ENCODE results near the gene PHYKPL. TPM values are rescaled to one million over a fixed set of nuclear protein-coding genes. Genes with fewer than 3 reads are reported as not detected.

PHYKPL gene
- total RNA-seq, 1 experiment from 2014 or later = 48.8 TPM

GRCh38 chr5:178177569-178177968 is 55.0 kb downstream of the PHYKPL start:
- H3K9ac ChIP-seq (ENCODE audit: extremely low read depth, insufficient read length, low read length) = no peak overlapping the region
- H2BK15ac ChIP-seq (ENCODE audit: low read depth, low read length) = no peak overlapping the region
- Mint-ChIP-seq H3K4me3 (no peak overlapping the region), H3K27me3 (ENCODE audit: low read depth) (no peaks in the 10 kb centered on the region), H3K9me3 (peaks cover 5 to 9% of the 10 kb centered on the region in 2 experiments), H3K4me1 (peaks cover 32% of the 10 kb centered on the region in 2 experiments), H3K36me3 (ENCODE audit: insufficient read depth in 1 of 3, low read depth in 3 of 3) (peaks cover 0 to 9% (median 9%) of the 10 kb centered on the region in 3 experiments; a peak in 5 of 7 replicates), H3K27ac (peak overlapping the region; percentile 3 to 92 (median 86); a peak in 4 of 7 replicates)
- H3K79me2 ChIP-seq (ENCODE audit: insufficient read depth, low read length) = no peaks in the 10 kb centered on the region
- H2BK12ac ChIP-seq (ENCODE audit: insufficient read length, low read depth, low read length) = no peak overlapping the region
- no peak overlapping the region for H3K56ac ChIP-seq (ENCODE audit: insufficient read length, low read depth, low read length)
- no peak overlapping the region for H3K4me2 ChIP-seq (ENCODE audit: insufficient read depth, insufficient read length, low read length)
- H4K20me1 ChIP-seq (ENCODE audit: control insufficient read depth, insufficient read depth, insufficient read length) = peaks cover 3% of the 10 kb centered on the region
- no peak overlapping the region for H2BK120ac ChIP-seq (ENCODE audit: low read depth, low read length, poor library complexity, severe bottlenecking)
- no peaks in the 10 kb centered on the region for H3K9me3 ChIP-seq (ENCODE audit: control insufficient read depth, low read depth, low read length)
- no peak overlapping the region for H2AFZ ChIP-seq (ENCODE audit: low read length)
- H3K23ac ChIP-seq (ENCODE audit: insufficient read length, low read depth, low read length) = no peak overlapping the region
- no peak overlapping the region for H2AK5ac ChIP-seq (ENCODE audit: insufficient read length, low read length)
- H3K4me1 ChIP-seq (ENCODE audit: insufficient read depth, low read length) = peaks cover 6% of the 10 kb centered on the region; the same call in 1 of the 2 replicates
- no peak overlapping the region for H4K91ac ChIP-seq (ENCODE audit: insufficient read length, low read depth, low read length)
- no peak overlapping the region for H2BK20ac ChIP-seq (ENCODE audit: low read depth, low read length, poor library complexity, severe bottlenecking)
- H3K27ac ChIP-seq (ENCODE audit: insufficient read length, low read depth, low read length) = no peak overlapping the region
- H3K4ac ChIP-seq (ENCODE audit: low read depth, low read length) = no peak overlapping the region
- H3K18ac ChIP-seq (ENCODE audit: insufficient read length, low read depth, low read length) = peak overlapping the region; percentile 10
- no peak overlapping the region for H3T11ph ChIP-seq (ENCODE audit: low read length)
- WGBS (ENCODE audit: extremely low coverage, insufficient read length, low lambda C conversion rate) = no CpG with 5 or more reads among the region's 8 CpGs
- peak; percentile 61 for DNase-seq
- no peaks in the 10 kb centered on the region for H3K23me2 ChIP-seq (ENCODE audit: insufficient read length, low read depth, low read length, poor library complexity, severe bottlenecking)
- no peaks in the 10 kb centered on the region for H3K27me3 ChIP-seq (ENCODE audit: insufficient read depth, low read length)
- no peak overlapping the region for H4K8ac ChIP-seq (replicated peaks; ENCODE audit: insufficient read length, low read depth, low read length)
- no peaks in the 10 kb centered on the region for H3K79me1 ChIP-seq (ENCODE audit: insufficient read depth, low read depth, low read length, poor library complexity, severe bottlenecking)
- no peak overlapping the region for H3K14ac ChIP-seq (ENCODE audit: insufficient read depth, low read length)
- H2BK5ac ChIP-seq (ENCODE audit: insufficient read length, low read length) = no peak overlapping the region
- peak; percentile 44; the same call in 2 of the 3 replicates for TF ChIP-seq CTCF (conservative IDR thresholded peaks at IDR 0.05)
- no peak overlapping the region for H4K5ac ChIP-seq (ENCODE audit: insufficient read length, low read depth, low read length)
